Thyroid gland (tissue), 4 donors: ENCODE measurements around the gene DCST1.

ENCODE experiments used
- POLR2A ChIP-seq, 2 donors: fragments of 450-650 bp; IDR thresholded peaks; one replicate each; pipeline ENCODE4 v1.6.1; 2017; ENCODE audit warnings: antibody characterized with exemption in 2 of 2, mild to moderate bottlenecking in 2 of 2, moderate library complexity in 1 of 2
- TF ChIP-seq, protein P1 (sequence below), 6 experiments: fragments of 200-600 bp in 3 of 6; fragments of 450-650 bp in 3 of 6; sonication (generic) in 3 of 6; IDR thresholded peaks; one replicate each; pipeline ENCODE4 v1.5.1; 2016 to 2019; ENCODE audit warnings: antibody characterized with exemption in 6 of 6, mild to moderate bottlenecking in 2 of 6, inconsistent platforms in 1 of 6, moderate library complexity in 1 of 6

DNA sequence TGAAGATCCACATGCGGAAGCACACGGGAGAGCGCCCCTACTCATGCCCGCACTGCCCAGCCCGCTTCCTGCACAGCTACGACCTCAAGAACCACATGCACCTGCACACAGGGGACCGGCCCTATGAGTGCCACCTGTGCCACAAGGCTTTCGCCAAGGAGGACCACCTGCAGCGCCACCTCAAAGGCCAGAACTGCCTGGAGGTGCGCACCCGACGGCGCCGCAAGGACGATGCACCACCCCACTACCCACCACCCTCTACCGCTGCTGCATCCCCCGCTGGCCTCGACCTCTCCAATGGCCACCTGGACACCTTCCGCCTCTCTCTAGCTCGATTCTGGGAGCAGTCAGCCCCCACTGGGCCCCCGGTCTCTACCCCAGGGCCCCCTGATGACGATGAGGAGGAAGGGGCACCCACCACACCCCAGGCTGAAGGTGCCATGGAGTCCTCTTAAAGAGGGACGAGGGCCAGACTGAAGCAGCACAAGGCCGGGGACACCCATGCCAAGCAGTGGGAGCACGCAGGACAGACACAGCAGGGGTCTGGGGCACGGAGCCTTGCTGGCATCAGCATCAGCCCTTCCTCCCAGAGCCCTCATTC lies 17.3 kb upstream of the DCST1 start:
- no peak for TF ChIP-seq POLR2A (IDR thresholded peaks at IDR 0.05)
- TF ChIP-seq, protein P1, sequence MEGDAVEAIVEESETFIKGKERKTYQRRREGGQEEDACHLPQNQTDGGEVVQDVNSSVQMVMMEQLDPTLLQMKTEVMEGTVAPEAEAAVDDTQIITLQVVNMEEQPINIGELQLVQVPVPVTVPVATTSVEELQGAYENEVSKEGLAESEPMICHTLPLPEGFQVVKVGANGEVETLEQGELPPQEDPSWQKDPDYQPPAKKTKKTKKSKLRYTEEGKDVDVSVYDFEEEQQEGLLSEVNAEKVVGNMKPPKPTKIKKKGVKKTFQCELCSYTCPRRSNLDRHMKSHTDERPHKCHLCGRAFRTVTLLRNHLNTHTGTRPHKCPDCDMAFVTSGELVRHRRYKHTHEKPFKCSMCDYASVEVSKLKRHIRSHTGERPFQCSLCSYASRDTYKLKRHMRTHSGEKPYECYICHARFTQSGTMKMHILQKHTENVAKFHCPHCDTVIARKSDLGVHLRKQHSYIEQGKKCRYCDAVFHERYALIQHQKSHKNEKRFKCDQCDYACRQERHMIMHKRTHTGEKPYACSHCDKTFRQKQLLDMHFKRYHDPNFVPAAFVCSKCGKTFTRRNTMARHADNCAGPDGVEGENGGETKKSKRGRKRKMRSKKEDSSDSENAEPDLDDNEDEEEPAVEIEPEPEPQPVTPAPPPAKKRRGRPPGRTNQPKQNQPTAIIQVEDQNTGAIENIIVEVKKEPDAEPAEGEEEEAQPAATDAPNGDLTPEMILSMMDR (IDR thresholded peaks at IDR 0.05), result no peak
